ENCODE measurements around the gene NODAL.

GRCh38 chr10:70432561-70433263 lies 8.8 kb downstream of the NODAL start:
- no peak for TF ChIP-seq POLR2A (IDR thresholded peaks at IDR 0.05; ENCODE audit: low read depth, low read length)
- TF ChIP-seq POLR2AphosphoS5 (IDR thresholded peaks at IDR 0.05; ENCODE audit: low read depth, low read length): no peak
